A549 treated with CpdA at 1 μM for 4 hours (cell line): ENCODE results near the gene SEC14L2. TPM values are rescaled to one million over a fixed set of nuclear protein-coding genes. Genes with fewer than 3 reads are reported as not detected.

Experiments used
- total RNA-seq: library from RNA; stranded (reverse); fragments of 200-300 nt; extraction: Qiagen RNA extraction; gene quantifications from 5 replicates; pipeline ENCODE4 v1.2.3, GENCODE V29; 2022; ENCODE audit warnings: low read depth

Gene SEC14L2
- total RNA-seq = 18.4 to 36.4 TPM (median 24.9 TPM) in 5 replicates

GRCh38 chr22:30396871-30397655 is at the start of gene SEC14L2:
Gene SEC14L2 (plus strand): TSS chr22:30397018. CDS start chr22:30397117, 99 bp downstream.

GRCh38 chr22:30356449-30357235 is 40.2 kb upstream of the SEC14L2 start, which contains the start of the genes CCDC157 and SF3A1:
Gene CCDC157 (plus strand): TSS chr22:30357007. CDS start chr22:30366001, 8,994 bp downstream.
Gene SF3A1 (minus strand): TSS chr22:30356894. CDS start chr22:30356792, 102 bp downstream.

DNA sequence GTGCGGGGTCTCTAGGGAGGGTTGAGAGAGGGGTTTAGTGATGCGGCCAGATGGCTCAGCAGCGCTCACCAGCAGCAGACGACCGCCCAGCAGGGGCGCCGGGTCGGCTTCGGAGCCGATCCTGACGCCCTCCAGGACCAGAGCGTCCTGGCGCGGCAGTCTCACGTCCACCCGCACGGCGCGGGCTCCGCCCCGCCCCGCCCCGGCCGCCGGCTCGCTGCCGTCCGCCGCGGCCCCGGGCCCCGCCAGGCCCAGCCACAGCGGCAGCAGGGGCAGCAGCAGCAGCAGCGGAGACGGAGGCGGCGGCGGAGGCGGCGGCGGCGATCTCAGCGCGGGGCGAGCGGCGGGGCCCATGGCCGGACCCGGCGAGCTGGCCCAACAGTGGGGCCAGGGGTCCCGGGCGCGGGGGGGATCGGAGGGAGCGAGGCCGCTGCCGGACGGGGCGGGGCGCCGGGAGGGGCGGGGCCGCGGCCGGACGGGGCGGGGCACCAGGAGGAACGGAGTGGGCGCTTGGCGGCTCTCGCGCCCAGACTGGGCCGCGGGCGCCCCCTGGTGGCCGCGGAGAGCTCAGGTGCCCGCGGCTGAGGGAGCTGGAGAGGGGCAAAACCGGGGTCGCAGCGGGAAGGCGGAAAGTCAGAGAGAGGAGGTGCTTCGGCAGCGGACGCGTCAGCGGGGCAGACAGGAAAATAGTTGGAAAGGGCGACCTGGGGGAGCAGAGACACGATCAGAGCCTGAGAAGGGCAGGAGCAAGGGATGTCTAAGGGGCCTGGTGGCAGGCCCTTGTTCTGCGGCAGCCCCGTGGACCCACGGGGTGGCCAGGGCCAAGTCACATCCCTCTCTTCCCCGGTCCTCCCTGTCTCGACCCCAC is 9.6 kb upstream of the SEC14L2 start, which contains the start of gene RNF215:
RNF215 (minus strand) TSS at position 452 of the 868 bp plus-strand sequence; CDS start at position 354, 98 bp downstream.

DNA sequence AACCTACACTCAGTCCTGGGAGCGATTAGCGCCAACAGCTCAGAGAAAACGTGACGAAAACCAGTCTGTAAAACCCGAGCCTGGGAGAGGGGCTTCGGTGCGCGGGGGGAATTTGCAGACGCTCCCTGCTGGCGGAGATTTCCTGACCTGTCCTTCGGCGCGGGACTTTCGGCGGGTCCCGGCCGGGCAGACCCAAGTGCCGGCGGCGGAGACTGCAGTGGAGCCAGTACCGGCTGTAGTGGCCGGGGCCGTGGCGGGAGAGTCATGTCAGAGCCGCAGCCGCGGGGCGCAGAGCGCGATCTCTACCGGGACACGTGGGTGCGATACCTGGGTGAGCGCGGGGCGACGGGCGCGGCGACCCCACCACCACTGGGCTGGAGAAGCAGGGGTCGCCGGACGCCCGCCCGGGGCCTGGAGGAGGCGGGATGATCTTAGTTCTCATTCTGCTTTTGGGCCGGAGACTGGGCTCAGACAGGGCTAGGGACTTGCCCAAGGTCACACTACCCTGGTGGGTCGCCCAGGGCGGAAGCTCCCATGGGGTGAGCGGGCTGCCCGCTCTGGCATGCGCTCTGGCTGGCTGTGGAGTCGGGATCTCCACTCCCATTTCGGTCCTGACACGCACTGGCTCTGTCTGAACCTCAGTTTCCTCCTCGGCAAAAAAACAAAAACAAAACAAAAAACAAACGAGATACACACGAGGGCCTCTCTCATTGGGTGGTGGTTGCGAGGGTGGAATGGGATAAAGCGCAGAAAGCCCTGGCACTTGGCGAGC is 29.0 kb downstream of the SEC14L2 start, which contains the start of gene MTFP1:
MTFP1 (plus strand) TSS at position 153 of the 772 bp plus-strand sequence; CDS start at position 265, 112 bp downstream.

GRCh38 chr22:30471616-30472318 is 74.9 kb downstream of the SEC14L2 start, which contains the start of gene SEC14L3:
Gene SEC14L3 (minus strand): TSS chr22:30472017. CDS start chr22:30471958, 59 bp downstream.

Other genes with a start within 250 kb of the SEC14L2 start
- gene LIF, start 150.3 kb upstream of the SEC14L2 start, total RNA-seq = 33.9 to 49.9 TPM (median 45.0 TPM) in 5 replicates
- 0.02 to 0.09 TPM in 2 of 5 replicates, not detected in the others for gene OSM, start 130.2 kb upstream of the SEC14L2 start, total RNA-seq
- 4.9 to 8.7 TPM (median 6.5 TPM) in 5 replicates for gene CASTOR1, start 107.5 kb upstream of the SEC14L2 start, total RNA-seq
- 9.2 to 12.7 TPM (median 12.4 TPM) in 5 replicates for gene TBC1D10A, start 70.1 kb upstream of the SEC14L2 start, total RNA-seq
- gene SF3A1, start 40.1 kb upstream of the SEC14L2 start, total RNA-seq = 45.0 to 70.0 TPM (median 61.9 TPM) in 5 replicates
- 2.2 to 3.3 TPM (median 3.2 TPM) in 5 replicates for gene CCDC157, start 40.0 kb upstream of the SEC14L2 start, total RNA-seq
- 16.0 to 20.7 TPM (median 17.3 TPM) in 5 replicates for gene RNF215, start 9.6 kb upstream of the SEC14L2 start, total RNA-seq
- 70.1 to 77.3 TPM (median 72.6 TPM) in 5 replicates for gene MTFP1, start 28.8 kb downstream of the SEC14L2 start, total RNA-seq
- not detected in 5 replicates for gene SEC14L3, start 75.0 kb downstream of the SEC14L2 start, total RNA-seq
- gene SEC14L4, start 108.7 kb downstream of the SEC14L2 start, total RNA-seq = 4.0 to 6.7 TPM (median 5.1 TPM) in 5 replicates
- gene SEC14L6, start 149.7 kb downstream of the SEC14L2 start, total RNA-seq = not detected in 5 replicates
- gene GAL3ST1, start 177.6 kb downstream of the SEC14L2 start, total RNA-seq = 6.6 to 9.7 TPM (median 7.9 TPM) in 5 replicates
- 113 to 122 TPM (median 116 TPM) in 5 replicates for gene PES1, start 194.9 kb downstream of the SEC14L2 start, total RNA-seq
- gene TCN2, start 210.2 kb downstream of the SEC14L2 start, total RNA-seq = 3.7 to 5.5 TPM (median 4.3 TPM) in 5 replicates
- 5.2 to 7.6 TPM (median 6.4 TPM) in 5 replicates for gene SLC35E4, start 238.8 kb downstream of the SEC14L2 start, total RNA-seq